ENCODE results near the gene RCBTB2.

The RCBTB2 gene

DNA sequence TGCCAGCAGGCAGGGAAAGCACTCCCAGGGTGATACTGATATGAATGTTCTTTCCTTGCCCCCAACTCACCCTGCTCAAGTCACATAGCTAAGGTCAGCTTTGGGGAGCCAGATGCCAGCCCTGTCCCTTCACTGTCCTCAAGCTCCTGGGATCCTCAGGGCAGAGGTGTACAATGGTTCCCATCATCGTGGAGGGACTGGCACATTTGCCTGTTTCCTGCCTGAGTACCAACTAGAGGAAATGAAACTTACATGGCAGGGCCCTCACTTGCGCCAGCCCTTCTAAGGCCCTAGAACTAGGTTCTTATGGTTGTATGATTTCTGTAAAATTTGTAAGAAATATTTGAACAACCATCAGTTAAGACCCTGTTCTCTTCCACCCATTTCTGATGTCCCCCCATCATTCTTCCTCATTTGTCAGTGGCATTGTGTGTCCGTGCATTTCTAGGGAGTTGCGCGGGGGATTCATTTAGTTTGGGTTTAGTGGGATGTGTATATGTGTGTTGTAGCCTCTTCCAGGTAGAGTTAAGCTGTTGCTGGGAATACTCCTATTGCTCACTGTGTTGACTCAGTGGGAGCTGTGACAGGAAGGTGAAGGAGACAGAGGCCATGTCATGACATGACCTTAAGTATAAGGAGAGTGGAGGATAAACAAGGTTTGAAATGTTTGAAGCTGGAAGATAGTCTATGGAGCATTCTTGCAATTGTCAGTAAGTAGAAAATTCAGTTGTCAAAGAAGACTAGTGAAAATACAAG is 41.3 kb upstream of the RCBTB2 start:
- Histone ChIP-seq H3K9me3 (ENCODE audit: control insufficient read depth, insufficient read depth, low read length) (no peaks in the 10 kb centered on the region), H3K4me1 (ENCODE audit: control insufficient read depth, insufficient read depth, low read length) (no peaks in the 10 kb centered on the region)
- no CpG with 5 or more reads among the region's 5 CpGs for WGBS (ENCODE audit: insufficient coverage, insufficient read length)

DNA sequence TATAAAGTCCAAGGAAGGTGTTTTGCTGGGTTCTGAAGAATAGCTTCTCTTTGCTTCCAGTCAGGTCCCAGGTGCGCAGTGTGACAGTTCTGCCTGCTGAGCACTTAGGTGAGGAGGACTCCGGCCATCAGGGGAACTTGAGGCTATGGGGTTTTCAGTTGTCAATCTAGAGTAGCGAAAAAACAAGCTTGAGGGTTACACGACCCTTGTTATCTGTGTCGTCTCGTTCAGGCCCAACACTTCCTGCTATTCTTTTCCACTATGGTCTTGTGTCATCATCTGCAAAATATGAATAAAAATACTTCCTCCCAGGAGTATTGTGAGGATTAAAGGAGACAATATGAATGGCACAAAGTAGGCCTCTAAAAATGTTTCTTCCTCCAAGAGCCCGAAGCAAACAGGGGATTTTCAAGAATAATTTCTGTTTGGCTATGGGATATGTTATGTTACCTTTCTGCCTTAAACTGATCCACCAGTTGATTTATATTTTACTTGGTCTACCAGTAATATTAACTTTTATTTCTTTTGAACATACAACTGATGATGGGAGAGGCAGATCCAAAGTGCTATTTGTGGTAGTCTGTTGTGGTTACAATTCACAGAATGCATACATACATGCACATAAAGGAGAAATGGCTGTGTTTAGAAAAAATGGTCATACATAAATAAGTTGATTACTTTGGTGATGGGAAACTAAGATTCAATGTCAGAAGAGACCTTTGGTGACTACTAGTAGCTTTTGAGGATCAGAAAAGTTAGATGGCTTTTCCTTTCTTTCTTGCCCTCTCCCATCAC is 40.5 kb upstream of the RCBTB2 start:
- Histone ChIP-seq H3K4me3 (ENCODE audit: low read length) (no peak overlapping the region), H3K27me3 (ENCODE audit: control insufficient read depth, insufficient read depth, low read length) (no peaks in the 10 kb centered on the region), H3K9me3 (ENCODE audit: control insufficient read depth, insufficient read depth, low read length) (no peaks in the 10 kb centered on the region), H3K27ac (ENCODE audit: low read length) (no peak overlapping the region), H3K36me3 (ENCODE audit: control insufficient read depth, insufficient read depth, low read length) (no peaks in the 10 kb centered on the region), H3K4me1 (ENCODE audit: control insufficient read depth, insufficient read depth, low read length) (no peaks in the 10 kb centered on the region)
- no CpG with 5 or more reads among the region's 7 CpGs for WGBS (ENCODE audit: insufficient coverage, insufficient read length)
- no peak for DNase-seq (ENCODE audit: low read depth, low spot score)

More for the DNA sequence above, 41.3 kb upstream of the RCBTB2 start:
- H3K27me3 ChIP-seq (ENCODE audit: control insufficient read depth, insufficient read depth, low read length): no peaks in the 10 kb centered on the region
- DNase-seq (ENCODE audit: low read depth, low spot score): no peak
- H3K36me3 ChIP-seq (ENCODE audit: control insufficient read depth, insufficient read depth, low read length): no peaks in the 10 kb centered on the region
- no peak overlapping the region for H3K4me3 ChIP-seq (ENCODE audit: low read length)
- H3K27ac ChIP-seq (ENCODE audit: low read length): no peak overlapping the region

DNA sequence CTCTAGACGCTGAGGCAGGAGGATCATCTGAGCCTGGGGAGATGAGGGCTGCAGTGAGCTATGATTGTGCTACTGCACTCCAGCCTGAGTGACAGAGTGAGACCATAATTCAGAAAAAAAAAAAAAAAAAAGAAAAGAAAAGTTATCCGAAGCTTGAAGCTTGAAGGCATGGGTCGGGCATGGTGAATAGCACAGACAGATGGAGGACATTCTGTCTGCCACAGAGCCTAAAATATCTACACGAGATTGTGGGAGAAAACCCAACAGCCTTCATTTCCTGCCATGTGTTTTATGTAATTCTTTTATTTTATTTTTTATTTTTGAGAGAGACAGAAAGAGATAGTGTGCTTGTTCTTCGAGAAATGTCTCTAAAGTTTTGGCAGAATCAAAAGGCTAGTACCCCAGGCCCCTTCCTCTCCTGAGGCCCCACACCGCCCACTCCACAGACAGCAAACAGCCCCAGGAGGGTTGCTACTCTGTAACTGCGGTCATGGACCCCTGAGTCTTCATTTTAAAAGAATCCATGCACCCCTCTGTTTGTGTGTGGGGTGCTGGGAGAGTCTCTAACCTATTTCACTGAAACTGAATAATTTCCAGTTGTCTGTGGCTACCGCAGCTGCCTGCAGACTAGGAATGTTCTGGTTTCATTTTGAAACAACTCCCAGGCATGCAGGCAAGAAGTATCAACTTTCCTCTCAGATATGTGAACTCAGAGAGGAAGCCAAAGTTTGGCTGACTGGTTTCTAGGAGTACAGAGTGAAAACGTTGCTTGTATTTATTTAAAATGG is 38.4 kb upstream of the RCBTB2 start:
- H3K36me3 ChIP-seq (ENCODE audit: control insufficient read depth, insufficient read depth, low read length): no peaks in the 10 kb centered on the region
- no peaks in the 10 kb centered on the region for H3K9me3 ChIP-seq (ENCODE audit: control insufficient read depth, insufficient read depth, low read length)
- H3K27me3 ChIP-seq (ENCODE audit: control insufficient read depth, insufficient read depth, low read length): no peaks in the 10 kb centered on the region
- H3K4me1 ChIP-seq (ENCODE audit: control insufficient read depth, insufficient read depth, low read length): no peaks in the 10 kb centered on the region
- DNase-seq (ENCODE audit: low read depth, low spot score): no peak
- H3K4me3 ChIP-seq (ENCODE audit: low read length): no peak overlapping the region
- no peak overlapping the region for H3K27ac ChIP-seq (ENCODE audit: low read length)
- WGBS (ENCODE audit: insufficient coverage, insufficient read length): no CpG with 5 or more reads among the region's 9 CpGs

DNA sequence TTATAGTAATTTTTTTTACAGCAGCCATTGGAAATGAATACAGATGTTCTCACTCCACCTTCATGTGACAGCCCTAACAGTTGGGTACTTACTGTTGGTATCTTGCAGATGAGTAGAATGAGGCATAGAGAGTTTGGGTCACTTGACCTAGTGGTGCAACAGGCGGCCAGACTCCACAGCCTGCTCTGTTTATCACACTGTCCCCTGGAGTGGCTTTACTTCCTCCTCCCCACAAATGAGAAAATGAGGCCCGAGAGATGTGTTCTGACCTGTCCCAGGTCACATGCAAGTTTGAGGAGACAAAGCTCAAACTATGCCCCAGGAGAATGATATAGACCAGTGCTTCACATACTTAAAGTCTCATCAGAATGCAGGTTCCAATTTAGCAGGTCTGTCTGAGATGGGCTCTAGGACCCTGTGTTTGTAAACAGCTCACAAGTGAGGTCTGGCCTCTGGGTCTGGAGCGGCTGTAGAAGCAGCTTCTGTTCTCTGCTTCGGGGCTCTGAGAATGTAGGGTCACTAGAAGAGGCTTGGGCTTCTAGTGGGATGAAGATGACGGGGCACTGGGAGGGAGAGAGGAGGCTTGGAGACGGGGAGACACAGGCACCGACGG is 37.4 kb upstream of the RCBTB2 start:
- Histone ChIP-seq H3K27ac (ENCODE audit: low read length) (no peak overlapping the region), H3K9me3 (ENCODE audit: control insufficient read depth, insufficient read depth, low read length) (no peaks in the 10 kb centered on the region), H3K36me3 (ENCODE audit: control insufficient read depth, insufficient read depth, low read length) (no peaks in the 10 kb centered on the region), H3K27me3 (ENCODE audit: control insufficient read depth, insufficient read depth, low read length) (no peaks in the 10 kb centered on the region), H3K4me1 (ENCODE audit: control insufficient read depth, insufficient read depth, low read length) (no peaks in the 10 kb centered on the region), H3K4me3 (ENCODE audit: low read length) (no peak overlapping the region)
- no peak for DNase-seq (ENCODE audit: low read depth, low spot score)
- no CpG with 5 or more reads among the region's 8 CpGs for WGBS (ENCODE audit: insufficient coverage, insufficient read length)

DNA sequence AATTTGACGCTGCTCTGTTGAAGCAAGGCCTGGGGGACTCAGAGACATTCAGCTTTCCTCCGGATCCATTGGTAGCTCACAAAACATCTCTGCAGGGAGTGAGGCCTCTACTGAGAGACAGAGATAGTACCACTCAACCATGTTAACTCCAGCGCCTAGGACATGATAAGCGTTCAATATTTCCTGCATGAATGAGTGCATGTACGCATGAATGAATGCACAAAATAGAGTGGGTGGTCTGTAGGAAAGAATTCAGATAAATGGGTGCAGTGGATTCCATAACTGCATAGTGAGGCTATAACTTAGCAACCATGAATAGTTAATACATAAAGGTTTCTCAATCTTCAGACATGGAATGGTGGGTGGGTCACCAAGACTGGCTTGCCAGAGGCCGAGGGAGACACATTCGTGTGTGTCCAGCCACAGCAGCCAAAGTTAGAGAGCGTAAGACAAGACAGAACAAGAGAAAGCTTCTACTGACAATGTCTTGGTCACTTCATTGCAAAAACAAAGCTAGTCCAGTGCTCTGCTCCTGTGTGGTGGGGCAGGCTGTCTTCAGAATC is 36.3 kb upstream of the RCBTB2 start:
- Histone ChIP-seq H3K4me3 (ENCODE audit: low read length) (no peak overlapping the region), H3K27ac (ENCODE audit: low read length) (no peak overlapping the region), H3K9me3 (ENCODE audit: control insufficient read depth, insufficient read depth, low read length) (no peaks in the 10 kb centered on the region), H3K36me3 (ENCODE audit: control insufficient read depth, insufficient read depth, low read length) (no peaks in the 10 kb centered on the region), H3K4me1 (ENCODE audit: control insufficient read depth, insufficient read depth, low read length) (no peaks in the 10 kb centered on the region), H3K27me3 (ENCODE audit: control insufficient read depth, insufficient read depth, low read length) (no peaks in the 10 kb centered on the region)
- WGBS (ENCODE audit: insufficient coverage, insufficient read length): no CpG with 5 or more reads among the region's 8 CpGs
- DNase-seq (ENCODE audit: low read depth, low spot score): no peak

DNA sequence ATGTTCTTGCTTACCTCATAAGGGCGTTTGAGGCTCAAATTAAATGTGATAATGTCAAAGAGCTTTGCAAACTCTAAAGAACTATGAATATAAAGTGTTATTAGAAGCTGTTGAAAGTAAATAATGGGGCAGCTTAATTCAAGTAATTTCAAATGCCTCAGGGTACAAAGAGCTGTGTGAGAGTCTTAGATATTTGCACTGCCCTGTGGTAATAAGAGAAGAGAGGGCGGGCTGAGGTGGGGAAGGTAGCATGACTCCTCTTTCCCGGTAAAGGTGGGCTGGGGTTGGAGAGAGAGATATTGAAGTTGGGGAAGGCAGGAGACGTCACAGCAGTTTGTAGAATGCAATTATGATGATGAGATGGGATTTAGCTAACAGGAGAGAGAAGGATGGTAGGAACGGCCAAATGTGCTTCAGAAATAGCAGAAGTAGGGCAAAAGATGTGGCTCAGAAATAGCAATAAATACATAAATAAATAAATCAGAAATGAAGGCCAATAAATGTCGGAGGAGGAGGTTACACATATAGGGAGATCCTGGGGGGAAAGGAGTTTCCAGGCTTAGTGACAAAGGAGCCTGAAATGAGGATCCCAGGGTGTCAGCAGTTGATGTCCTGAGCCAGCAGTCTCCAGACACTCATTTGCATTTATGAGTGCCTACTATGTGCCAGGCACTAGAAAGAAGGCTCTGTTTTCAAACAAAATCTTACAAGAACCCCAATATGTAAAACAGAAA is 35.7 kb upstream of the RCBTB2 start:
- H3K9me3 ChIP-seq (ENCODE audit: control insufficient read depth, insufficient read depth, low read length): no peaks in the 10 kb centered on the region
- H3K36me3 ChIP-seq (ENCODE audit: control insufficient read depth, insufficient read depth, low read length): no peaks in the 10 kb centered on the region
- no CpG with 5 or more reads among the region's 6 CpGs for WGBS (ENCODE audit: insufficient coverage, insufficient read length)
- H3K4me3 ChIP-seq (ENCODE audit: low read length): no peak overlapping the region
- no peaks in the 10 kb centered on the region for H3K4me1 ChIP-seq (ENCODE audit: control insufficient read depth, insufficient read depth, low read length)
- H3K27me3 ChIP-seq (ENCODE audit: control insufficient read depth, insufficient read depth, low read length): no peaks in the 10 kb centered on the region
- H3K27ac ChIP-seq (ENCODE audit: low read length): no peak overlapping the region
- DNase-seq (ENCODE audit: low read depth, low spot score): no peak

DNA sequence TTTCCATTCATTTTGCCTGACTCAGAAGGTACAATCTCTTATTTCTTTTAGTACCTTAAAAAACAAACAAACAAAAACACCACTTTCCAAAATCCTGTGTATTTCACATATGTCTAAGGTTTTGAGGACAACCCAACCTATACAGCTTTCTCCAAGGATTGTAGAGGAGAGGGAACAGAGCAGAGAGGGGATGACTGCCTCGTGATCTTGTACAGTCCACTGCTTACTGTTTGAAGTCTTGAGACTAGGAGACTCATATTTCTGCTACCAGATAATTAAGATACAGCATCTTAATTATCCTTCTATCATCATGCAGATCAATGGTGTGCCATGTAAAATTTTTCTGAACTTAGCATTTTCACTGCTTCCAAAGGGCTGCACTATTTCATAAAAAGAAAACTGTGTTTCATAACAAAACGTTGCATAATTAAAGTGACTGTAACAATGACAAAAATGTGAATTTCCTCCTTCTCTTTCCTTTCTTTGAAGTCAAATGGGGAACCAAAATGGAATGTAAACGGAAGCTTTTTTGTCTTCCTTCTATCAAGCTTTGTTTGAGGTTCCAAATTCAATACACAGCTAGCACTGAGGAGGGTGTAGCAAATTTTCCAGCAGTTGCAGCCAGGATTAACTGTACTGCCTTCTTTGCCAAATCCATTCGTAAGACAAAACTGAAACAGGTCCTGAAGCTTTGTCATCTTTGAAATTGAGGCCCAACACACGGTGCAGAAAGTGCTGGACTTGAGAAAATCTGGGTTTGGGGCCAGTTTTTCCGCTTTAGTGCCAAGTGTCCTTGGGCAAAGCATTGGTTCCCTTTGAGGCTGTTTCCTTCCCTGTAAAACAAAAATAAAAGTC is 34.9 kb upstream of the RCBTB2 start:
- Histone ChIP-seq H3K4me1 (ENCODE audit: control insufficient read depth, insufficient read depth, low read length) (no peaks in the 10 kb centered on the region), H3K27me3 (ENCODE audit: control insufficient read depth, insufficient read depth, low read length) (no peaks in the 10 kb centered on the region), H3K9me3 (ENCODE audit: control insufficient read depth, insufficient read depth, low read length) (no peaks in the 10 kb centered on the region), H3K36me3 (ENCODE audit: control insufficient read depth, insufficient read depth, low read length) (no peaks in the 10 kb centered on the region), H3K4me3 (ENCODE audit: low read length) (no peak overlapping the region), H3K27ac (ENCODE audit: low read length) (no peak overlapping the region)
- WGBS (ENCODE audit: insufficient coverage, insufficient read length): no CpG with 5 or more reads among the region's 6 CpGs
- DNase-seq (ENCODE audit: low read depth, low spot score): no peak

DNA sequence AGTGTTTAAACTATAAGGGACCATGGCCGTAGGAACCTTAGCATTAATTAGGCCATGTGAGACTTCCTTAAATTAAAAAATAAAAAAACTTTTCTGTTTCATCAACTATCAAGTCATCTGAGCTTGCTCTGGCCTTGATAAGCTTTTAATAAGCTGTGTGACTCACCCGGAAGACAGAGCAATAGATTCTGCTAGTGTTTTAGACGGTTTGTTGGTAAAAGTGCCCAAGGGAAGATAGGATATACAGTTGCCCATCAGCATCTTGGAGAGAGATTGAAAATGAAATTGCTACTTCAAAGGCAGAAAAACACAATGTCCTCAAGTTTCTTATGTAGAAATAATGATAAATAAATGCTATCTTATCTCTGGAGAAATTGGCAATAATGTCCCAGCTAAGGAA is 31.2 kb upstream of the RCBTB2 start:
- no peak for DNase-seq (ENCODE audit: low read depth, low spot score)
- H3K36me3 ChIP-seq (ENCODE audit: control insufficient read depth, insufficient read depth, low read length): no peaks in the 10 kb centered on the region
- WGBS (ENCODE audit: insufficient coverage, insufficient read length): no CpG with 5 or more reads among the region's 3 CpGs
- no peaks in the 10 kb centered on the region for H3K27me3 ChIP-seq (ENCODE audit: control insufficient read depth, insufficient read depth, low read length)
- no peaks in the 10 kb centered on the region for H3K9me3 ChIP-seq (ENCODE audit: control insufficient read depth, insufficient read depth, low read length)
- H3K4me3 ChIP-seq (ENCODE audit: low read length): no peak overlapping the region
- no peaks in the 10 kb centered on the region for H3K4me1 ChIP-seq (ENCODE audit: control insufficient read depth, insufficient read depth, low read length)
- no peak overlapping the region for H3K27ac ChIP-seq (ENCODE audit: low read length)

DNA sequence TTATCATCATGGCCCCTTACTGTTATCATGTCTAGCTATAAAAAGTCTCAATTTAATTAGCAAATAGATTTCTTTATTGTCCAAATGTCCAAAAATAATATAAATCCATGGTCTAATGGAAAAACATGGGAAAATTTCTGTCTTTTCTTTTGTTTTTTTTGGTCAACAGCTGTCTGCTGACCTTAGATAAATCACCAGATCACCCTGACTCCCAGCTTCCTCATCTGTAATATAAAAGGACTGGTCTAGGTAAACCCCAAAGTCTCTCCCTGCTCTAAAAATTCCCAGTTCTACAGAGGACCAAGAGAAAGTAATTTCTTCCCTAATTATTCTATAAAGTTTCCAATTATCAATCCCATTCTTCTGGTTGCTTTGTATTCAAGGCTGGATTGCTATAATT is 30.7 kb upstream of the RCBTB2 start:
- no peak overlapping the region for H3K27ac ChIP-seq (ENCODE audit: low read length)
- no peaks in the 10 kb centered on the region for H3K27me3 ChIP-seq (ENCODE audit: control insufficient read depth, insufficient read depth, low read length)
- no peak for DNase-seq (ENCODE audit: low read depth, low spot score)
- no peaks in the 10 kb centered on the region for H3K36me3 ChIP-seq (ENCODE audit: control insufficient read depth, insufficient read depth, low read length)
- H3K4me1 ChIP-seq (ENCODE audit: control insufficient read depth, insufficient read depth, low read length): no peaks in the 10 kb centered on the region
- H3K9me3 ChIP-seq (ENCODE audit: control insufficient read depth, insufficient read depth, low read length): no peaks in the 10 kb centered on the region
- H3K4me3 ChIP-seq (ENCODE audit: low read length): no peak overlapping the region

Data from iPS DF 6.9 (cell line).